DMS 273 treated with DMSO at 0.1 percent for 48 hours (cell line): ENCODE data around the gene HS6ST1.

Experiments
- DNase-seq: peaks from one replicate; lab custom pipeline; 2025; lab: John Stamatoyannopoulos, UW

Gene HS6ST1

GRCh38 chr2:128235581-128235980 lies 83.1 kb downstream of the HS6ST1 start:
- DNase-seq: no peak

- no peak for DNase-seq
These were observed 84.1 kb downstream of the HS6ST1 start for GRCh38 chr2:128234613-128235012.

GRCh38 chr2:128233790-128234395 lies 84.8 kb downstream of the HS6ST1 start:
- no peak for DNase-seq

GRCh38 chr2:128232965-128233789 lies 85.5 kb downstream of the HS6ST1 start:
- peak; percentile 22 for DNase-seq

GRCh38 chr2:128228894-128229293 lies 89.8 kb downstream of the HS6ST1 start:
- no peak for DNase-seq

GRCh38 chr2:128227862-128228261 lies 90.8 kb downstream of the HS6ST1 start:
- no peak for DNase-seq

GRCh38 chr2:128219891-128220290 lies 98.8 kb downstream of the HS6ST1 start:
- no peak for DNase-seq

- DNase-seq: no peak
These were observed 101.0 kb downstream of the HS6ST1 start for GRCh38 chr2:128217671-128218070.

- no peak for DNase-seq
These were observed 102.6 kb downstream of the HS6ST1 start for GRCh38 chr2:128215897-128216642.
